HepG2 (cell line): ENCODE data around the gene MRPL43. TPM values are rescaled to one million over a fixed set of nuclear protein-coding genes. Genes with fewer than 3 reads are reported as not detected.

Experiments
- GMEB2 ChIP-seq: IDR thresholded peaks from 2 replicates; pipeline ENCODE4 v1.6.1; 2016; ENCODE audit warnings: missing biosample characterization, missing genetic modification reagents, low read depth
- KLF12 ChIP-seq: sonication (generic); formaldehyde crosslinking; IDR thresholded peaks from 2 replicates; pipeline ENCODE4 v1.4.0; 2020; ENCODE audit warnings: missing genetic modification reagents, borderline replicate concordance
- KLF15 ChIP-seq: sonication (generic); formaldehyde crosslinking; IDR thresholded peaks from 2 replicates; pipeline ENCODE4 v1.8.1; 2023; ENCODE audit warnings: borderline replicate concordance, mild to moderate bottlenecking, inconsistent platforms, missing genetic modification reagents, mixed read lengths
- NONO ChIP-seq, 2 experiments: fragments of 450-650 bp in 1 of 2; sonication (generic) in 1 of 2; formaldehyde crosslinking in 1 of 2; IDR thresholded peaks in 1 of 2; conservative IDR thresholded peaks in 1 of 2; 2 replicates each; pipeline versions ENCODE4 v1.6.1 to v1.8.0; 2017 to 2022; ENCODE audit warnings: mild to moderate bottlenecking in 1 of 2, missing genetic modification reagents in 1 of 2, moderate library complexity in 1 of 2
- PHB2 ChIP-seq: fragments of 450-650 bp; IDR thresholded peaks from 2 replicates; pipeline ENCODE4 v1.6.1; 2018; ENCODE audit not compliant: partially characterized antibody
- POLR2A ChIP-seq, 2 experiments: IDR thresholded peaks; 2 replicates each; pipeline ENCODE4 v1.6.1; 2011; ENCODE audit warnings: low read depth in 2 of 2, low read length in 2 of 2, mild to moderate bottlenecking in 1 of 2, moderate library complexity in 1 of 2; ENCODE audit not compliant: insufficient read depth in 1 of 2
- PRDM4 ChIP-seq: sonication (generic); formaldehyde crosslinking; IDR thresholded peaks from 2 replicates; pipeline ENCODE4 v1.9.0; 2021; ENCODE audit warnings: missing genetic modification reagents, borderline replicate concordance
- SRSF1 ChIP-seq: fragments of 200-400 bp; formaldehyde crosslinking; optimal IDR thresholded peaks from 2 replicates; pipeline ENCODE3; 2017; ENCODE audit warnings: mild to moderate bottlenecking, low read depth, low read length, moderate library complexity
- TEAD3 ChIP-seq: optimal IDR thresholded peaks from 2 replicates; pipeline ENCODE3; 2016; ENCODE audit warnings: borderline replicate concordance
- ZBTB34 ChIP-seq: sonication (generic); formaldehyde crosslinking; IDR thresholded peaks from 2 replicates; pipeline ENCODE4 v1.8.0; 2022; ENCODE audit warnings: mild to moderate bottlenecking, missing genetic modification reagents
- ZHX2 ChIP-seq, 2 experiments: sonication (generic) in 1 of 2; formaldehyde crosslinking in 1 of 2; IDR thresholded peaks; 2 replicates each; pipeline versions ENCODE4 v1.6.1 to v1.9.0; 2014 to 2022; ENCODE audit warnings: antibody characterized with exemption in 1 of 2, borderline replicate concordance in 1 of 2, inconsistent platforms in 1 of 2, low read depth in 1 of 2, missing genetic modification reagents in 1 of 2
- polyA plus RNA-seq, 8 experiments: library from polyadenylated mRNA; depleted of rRNA in 3 of 8; stranded (reverse) in 7 of 8; unstranded in 1 of 8; fragments of >200 nt; fragmentation: Illumina TruSeq in 4 of 8; extraction: Trizol in 4 of 8; gene quantifications; 2 replicates each; pipeline versions ENCODE4 v1.2.1 to v1.2.3, GENCODE V29; 2011 to 2016; ENCODE audit warnings: low read depth in 4 of 8, missing spikeins in 1 of 8, mixed read lengths in 1 of 8; ENCODE audit not compliant: insufficient read depth in 1 of 8
- total RNA-seq, 5 experiments: library from RNA; depleted of rRNA; stranded (reverse); fragments of >200 nt; fragmentation: Illumina TruSeq; extraction: Trizol; gene quantifications; 2 replicates each; pipeline ENCODE4 v1.2.3, GENCODE V29; 2016; ENCODE audit warnings: low read depth in 1 of 5
- TF ChIP-seq, protein P1 (sequence below): IDR thresholded peaks from 2 replicates; pipeline ENCODE4 v1.6.1; 2016; ENCODE audit warnings: low read depth
- TF ChIP-seq, protein P2 (sequence below): sonication (generic); formaldehyde crosslinking; IDR thresholded peaks from 2 replicates; pipeline ENCODE4 v1.8.0; 2022; ENCODE audit warnings: missing genetic modification reagents, low read depth, mild to moderate bottlenecking, borderline replicate concordance

The MRPL43 gene
- total and polyA plus RNA-seq, 2 of the 13 experiments (the other 11 are each of a cell fraction or from before 2014, with no cell fraction given), result 71.0 to 73.7 TPM

DNA sequence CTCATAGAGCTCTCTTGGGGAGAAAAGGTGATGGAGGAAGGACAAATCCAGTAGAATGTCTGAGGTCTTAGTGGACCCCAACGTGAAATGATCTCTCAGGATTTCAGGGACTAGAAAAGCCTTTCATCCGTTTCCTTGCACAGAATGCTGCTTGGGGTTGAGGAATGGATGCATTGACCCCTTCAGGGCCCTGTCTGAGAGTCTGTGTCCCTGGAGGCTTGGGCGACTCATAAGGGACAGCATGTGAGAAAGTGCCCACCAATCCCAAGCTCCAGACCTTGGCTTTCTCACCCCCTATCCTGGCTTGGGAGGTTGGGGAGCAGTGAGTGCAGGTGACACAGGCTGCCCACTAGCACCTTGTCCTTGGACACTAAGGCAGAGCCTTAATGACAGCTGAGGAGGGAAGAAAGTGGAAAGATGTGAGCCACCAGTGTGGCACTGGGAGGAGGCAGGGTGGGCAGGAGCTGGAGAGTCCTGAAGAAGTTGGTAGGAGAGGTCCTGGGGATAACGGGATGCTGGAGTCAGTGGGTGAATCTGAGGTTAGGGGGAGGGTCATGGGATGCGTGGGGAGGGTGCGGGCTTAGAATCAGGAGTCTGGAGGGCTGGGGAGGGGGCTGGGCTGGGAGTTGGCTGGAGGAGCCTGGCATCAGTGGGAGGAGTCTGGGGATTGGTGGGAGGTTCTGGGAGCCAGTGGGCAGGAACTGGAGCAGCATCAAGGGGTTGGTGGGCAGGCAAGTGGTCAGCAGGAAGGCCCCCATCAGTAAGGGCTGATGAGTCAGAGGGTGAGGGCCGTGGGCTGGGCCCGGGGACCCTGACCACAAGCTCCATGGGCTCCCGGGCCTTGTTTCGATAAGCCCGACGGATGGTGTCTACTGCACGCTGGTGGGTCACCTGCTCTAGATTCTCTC is 20.9 kb upstream of the MRPL43 start (continued):
- TF ChIP-seq GMEB2 (CRISPR knock-in tag) (no peak), PRDM4 (CRISPR knock-in tag) (no peak), ZBTB34 (no peak), KLF15 (no peak), NONO (IDR thresholded peaks at IDR 0.05) (no peak), NONO (CRISPR knock-in tag; conservative IDR thresholded peaks at IDR 0.05) (no peak), POLR2A (IDR thresholded peaks at IDR 0.05; ENCODE audit: insufficient read depth in 1 of 2, low read depth in 2 of 2, low read length in 2 of 2) (peak in 1 of 2 experiments; percentile 16; a peak in 1 of 4 replicates), SRSF1 (no peak), PHB2 (no peak), TEAD3 (peak; percentile 21), KLF12 (no peak), ZHX2 (IDR thresholded peaks at IDR 0.05; ENCODE audit: low read depth) (no peak), ZHX2 (CRISPR knock-in tag; IDR thresholded peaks at IDR 0.05; ENCODE audit: borderline replicate concordance) (no peak)
- TF ChIP-seq, protein P1, sequence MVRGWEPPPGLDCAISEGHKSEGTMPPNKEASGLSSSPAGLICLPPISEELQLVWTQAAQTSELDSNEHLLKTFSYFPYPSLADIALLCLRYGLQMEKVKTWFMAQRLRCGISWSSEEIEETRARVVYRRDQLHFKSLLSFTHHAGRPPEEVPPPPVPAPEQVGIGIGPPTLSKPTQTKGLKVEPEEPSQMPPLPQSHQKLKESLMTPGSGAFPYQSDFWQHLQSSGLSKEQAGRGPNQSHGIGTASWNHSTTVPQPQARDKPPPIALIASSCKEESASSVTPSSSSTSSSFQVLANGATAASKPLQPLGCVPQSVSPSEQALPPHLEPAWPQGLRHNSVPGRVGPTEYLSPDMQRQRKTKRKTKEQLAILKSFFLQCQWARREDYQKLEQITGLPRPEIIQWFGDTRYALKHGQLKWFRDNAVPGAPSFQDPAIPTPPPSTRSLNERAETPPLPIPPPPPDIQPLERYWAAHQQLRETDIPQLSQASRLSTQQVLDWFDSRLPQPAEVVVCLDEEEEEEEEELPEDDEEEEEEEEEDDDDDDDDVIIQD (CRISPR knock-in tag), result no peak
- TF ChIP-seq, protein P2, sequence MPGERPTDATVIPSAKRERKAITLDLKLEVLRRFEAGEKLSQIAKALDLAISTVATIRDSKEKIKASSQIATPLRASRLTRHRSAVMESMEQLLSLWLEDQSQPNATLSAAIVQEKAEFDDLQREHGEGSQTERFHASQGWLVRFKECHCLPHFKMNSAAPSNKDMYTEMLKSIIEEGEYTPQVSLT (CRISPR knock-in tag), result no peak
